Right renal pelvis (tissue), 4 donors: ENCODE data around the gene YY1AP1. TPM values are rescaled to one million over a fixed set of nuclear protein-coding genes. Genes with fewer than 3 reads are reported as not detected.
"Not testable (repeated sequence)": the region's sequence is repeated elsewhere in the genome, so short reads cannot be mapped to it uniquely, and the experiment has no call there.

ENCODE experiments used
- DNase-seq, 4 donors: peaks; one replicate each; pipeline ENCODE4 v3.0.0-alpha.2; 2013; ENCODE audit warnings: low read depth in 4 of 4, low spot score in 3 of 4, missing footprints in 1 of 4
- polyA plus RNA-seq, 4 donors: library from polyadenylated mRNA; unstranded; fragments of 120-200 nt; gene quantifications; one replicate each; pipeline ENCODE4 v1.2.1, GENCODE V29; 2013; ENCODE audit not compliant: insufficient read length in 4 of 4

YY1AP1 gene, protein sequence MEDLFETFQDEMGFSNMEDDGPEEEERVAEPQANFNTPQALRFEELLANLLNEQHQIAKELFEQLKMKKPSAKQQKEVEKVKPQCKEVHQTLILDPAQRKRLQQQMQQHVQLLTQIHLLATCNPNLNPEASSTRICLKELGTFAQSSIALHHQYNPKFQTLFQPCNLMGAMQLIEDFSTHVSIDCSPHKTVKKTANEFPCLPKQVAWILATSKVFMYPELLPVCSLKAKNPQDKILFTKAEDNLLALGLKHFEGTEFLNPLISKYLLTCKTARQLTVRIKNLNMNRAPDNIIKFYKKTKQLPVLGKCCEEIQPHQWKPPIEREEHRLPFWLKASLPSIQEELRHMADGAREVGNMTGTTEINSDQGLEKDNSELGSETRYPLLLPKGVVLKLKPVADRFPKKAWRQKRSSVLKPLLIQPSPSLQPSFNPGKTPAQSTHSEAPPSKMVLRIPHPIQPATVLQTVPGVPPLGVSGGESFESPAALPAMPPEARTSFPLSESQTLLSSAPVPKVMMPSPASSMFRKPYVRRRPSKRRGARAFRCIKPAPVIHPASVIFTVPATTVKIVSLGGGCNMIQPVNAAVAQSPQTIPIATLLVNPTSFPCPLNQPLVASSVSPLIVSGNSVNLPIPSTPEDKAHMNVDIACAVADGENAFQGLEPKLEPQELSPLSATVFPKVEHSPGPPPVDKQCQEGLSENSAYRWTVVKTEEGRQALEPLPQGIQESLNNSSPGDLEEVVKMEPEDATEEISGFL
- 10 to 100 TPM; 66.1 to 85.3 (median 73.1) TPM for polyA plus RNA-seq

DNA sequence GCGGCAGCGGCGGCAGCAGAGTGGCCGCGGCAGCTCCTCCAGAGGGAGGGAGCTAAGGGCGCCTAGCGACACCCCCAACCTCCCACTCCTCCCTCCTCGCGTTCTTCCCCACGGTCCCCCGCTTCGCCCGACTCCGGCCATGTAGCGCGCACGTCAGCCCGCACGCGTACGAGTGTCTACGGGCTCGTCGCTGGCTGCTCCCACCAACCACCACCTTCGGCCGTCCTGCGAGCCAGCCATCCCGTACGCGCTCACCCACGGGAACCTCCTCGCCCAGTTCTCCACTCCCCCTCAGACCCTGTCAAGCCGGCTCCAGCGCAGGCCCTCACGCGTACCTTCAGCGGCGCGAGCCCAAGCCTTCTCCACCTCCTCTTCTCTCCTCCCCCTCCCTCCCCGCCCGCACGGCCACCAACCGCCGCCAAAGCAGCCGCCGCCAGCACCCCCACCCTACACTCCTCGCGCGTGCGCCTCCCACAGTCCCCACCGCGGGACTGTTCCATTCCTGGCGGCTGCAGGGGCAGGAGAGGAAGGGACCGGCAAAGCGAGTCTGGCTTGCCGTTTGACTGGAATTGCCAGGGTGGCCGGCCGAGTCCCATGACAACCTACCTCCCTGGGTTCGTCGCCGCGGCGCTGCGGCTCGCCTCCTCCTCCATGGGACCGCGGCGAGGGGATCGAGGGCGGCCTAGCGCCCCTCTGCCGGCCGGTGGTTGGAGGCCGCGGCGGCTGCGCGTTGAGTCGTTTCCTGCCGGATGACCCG, at the start of gene YY1AP1:
TSS of gene YY1AP1 (minus strand) at position 451 of the 757 bp plus-strand sequence. CDS start 8,338 bp downstream, outside the sequence.
- peak; percentile 85 to 93 (median 88) for DNase-seq

DNA sequence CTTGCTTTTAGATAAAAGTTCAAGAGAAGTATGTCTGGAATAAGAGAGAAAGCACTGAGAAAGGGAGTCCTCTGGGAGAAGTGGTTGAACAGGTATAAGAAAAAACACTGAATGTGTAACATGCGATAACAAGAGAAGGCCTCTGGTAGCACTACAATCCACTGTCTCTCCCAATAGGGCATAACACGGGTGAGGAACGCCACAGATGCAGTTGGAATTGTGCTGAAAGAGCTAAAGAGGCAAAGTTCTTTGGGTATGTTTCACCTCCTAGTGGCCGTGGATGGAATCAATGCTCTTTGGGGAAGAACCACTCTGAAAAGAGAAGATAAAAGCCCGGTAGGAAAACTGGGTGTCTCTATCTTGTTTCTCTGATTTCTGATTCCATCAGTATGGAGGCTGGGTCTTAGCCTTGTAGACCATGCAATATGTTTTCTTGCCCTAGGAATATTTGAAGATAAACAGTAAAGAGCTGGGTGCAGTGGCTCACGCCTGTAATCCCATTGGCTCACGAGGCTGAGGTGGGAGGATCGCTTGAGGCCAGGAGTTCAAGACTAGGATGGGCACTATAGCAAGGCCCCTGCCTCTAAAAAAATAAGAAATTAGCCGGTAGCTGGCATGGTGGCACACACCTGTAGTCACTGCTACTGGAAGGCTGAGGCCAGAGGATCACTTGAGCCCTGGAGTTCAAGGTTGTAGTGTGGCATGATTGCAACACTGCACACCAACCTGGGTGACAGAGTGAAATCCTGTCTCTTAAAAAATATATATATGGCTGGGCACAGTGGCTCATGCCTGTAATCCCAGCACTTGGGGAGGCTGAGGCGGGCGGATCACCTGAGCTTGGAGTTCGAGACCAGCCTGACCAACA, 40.7 kb upstream of the YY1AP1 start:
- DNase-seq, result peak in 3 of 4 donors; percentile 33 to 41 (median 35)

DNA sequence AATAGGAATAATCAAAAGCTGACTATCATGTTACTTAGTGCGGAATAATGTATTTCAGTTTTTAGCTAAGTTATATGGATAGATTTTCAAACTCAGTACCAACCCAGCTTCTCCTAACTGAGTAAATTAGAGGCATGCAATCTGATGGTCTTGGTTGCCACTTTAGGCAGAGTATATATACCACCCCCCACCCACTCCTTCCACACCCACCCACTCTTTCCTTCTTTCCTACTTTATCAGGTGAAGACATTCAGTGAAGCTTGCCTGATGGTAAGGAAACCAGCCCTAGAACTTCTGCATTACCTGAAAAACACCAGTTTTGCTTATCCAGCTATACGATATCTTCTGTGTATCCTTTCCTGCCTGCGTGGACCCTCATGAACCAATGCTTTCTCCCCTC, 36.6 kb upstream of the YY1AP1 start:
- no peak for DNase-seq

DNA sequence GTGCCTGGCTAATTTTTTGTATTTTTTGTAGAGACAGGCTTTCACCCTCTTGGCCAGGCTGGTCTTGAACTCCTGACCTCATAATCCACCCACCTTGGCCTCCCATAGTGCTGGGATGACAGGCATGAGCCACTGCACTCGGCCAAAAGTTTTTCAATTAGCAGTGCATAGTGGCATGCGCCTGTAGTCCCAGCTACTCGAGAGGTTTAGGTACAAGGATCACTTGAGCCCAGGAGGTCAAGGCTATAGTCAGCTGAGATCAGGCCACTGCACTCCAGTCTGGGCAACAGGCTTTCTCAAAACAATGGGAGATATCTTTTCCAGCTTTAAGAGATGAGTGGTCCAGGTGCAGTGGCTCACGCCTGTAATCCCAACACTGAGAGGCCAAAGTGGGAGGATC, 31.1 kb upstream of the YY1AP1 start:
- DNase-seq, result no peak

DNA sequence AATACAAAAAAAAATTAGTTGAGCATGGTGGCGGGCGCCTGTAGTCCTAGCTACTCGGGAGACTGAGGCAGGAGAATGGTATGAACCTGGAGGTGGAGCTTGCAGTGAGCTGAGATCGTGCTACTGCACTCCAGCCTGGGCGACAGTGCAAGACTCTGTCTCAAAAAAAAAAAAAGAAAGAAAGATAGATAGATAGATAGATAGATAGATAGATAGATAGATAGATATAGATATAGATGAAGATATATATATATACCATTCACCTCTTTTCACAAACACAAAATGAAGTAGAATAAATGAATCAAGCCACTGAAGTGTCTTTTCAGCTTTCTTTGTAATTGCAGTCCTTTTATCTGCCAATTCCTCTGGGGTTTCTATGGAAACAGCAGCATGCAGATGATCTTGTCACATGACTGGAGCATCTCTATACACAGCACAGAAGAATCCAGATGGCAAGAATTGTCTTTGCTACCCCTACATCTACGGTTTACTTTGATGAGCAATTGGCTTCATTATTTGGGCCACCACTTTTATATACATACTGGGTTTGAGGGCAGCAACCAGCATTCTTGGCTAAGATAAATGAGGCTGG, 30.0 kb upstream of the YY1AP1 start:
- not testable (repeated sequence) for DNase-seq

DNA sequence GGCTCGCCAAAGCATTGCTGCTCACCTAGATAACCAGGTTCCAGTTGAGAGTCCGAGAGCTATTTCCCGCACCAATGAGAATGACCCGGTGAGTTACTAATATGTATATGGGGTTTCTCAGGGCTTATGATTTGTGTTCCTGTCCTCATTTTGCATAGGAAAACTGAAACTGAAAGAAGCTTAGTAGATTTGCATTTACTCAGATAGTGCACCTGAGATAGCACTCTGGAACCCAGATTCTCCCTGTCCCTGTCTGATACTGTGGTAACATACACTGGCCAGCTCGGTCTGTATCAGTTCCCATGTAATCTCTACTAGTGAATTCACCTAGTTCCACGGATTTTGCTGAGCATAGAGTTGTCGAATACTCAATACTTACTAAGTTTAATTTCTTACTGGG, 28.5 kb upstream of the YY1AP1 start:
- no peak for DNase-seq

DNA sequence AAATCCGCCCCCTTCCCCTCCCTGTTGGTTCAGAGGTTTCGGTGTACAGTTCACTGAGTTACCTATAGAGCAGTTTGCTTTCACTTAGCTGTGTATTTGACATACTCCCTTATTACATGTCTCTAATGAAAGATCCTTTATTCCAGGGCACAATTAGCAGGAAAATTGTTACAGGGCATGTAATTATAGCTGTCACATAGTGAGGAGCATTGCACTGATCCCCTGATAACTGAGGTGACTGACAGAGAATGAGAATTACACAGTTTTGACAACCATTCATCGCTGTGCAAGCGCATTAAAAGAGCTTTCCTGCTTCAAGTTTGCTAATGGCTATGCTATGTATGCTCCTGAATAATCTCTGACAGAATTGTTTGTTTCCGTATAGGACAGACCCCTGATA, 27.2 kb upstream of the YY1AP1 start:
- no peak for DNase-seq

DNA sequence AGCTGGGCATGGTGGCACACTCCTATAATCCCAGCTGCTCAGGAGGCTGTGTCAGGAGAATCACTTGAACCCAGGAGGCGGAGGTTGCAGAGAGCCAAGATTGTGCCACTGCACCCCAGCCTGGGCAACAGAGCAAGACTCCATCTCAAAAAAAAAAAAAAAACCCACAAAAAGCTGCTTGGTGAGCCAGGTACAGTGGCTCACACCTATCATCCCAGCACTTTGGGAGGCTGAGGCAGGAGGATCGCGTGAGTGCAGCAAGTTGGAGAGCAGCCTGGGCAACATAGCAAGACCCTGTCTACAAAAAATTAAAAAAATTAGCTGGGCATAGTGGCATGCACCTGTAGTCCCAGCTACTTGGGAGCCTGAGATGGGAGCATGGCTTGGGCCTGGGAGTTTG, 26.5 kb upstream of the YY1AP1 start:
- DNase-seq, result not testable (repeated sequence)

DNA sequence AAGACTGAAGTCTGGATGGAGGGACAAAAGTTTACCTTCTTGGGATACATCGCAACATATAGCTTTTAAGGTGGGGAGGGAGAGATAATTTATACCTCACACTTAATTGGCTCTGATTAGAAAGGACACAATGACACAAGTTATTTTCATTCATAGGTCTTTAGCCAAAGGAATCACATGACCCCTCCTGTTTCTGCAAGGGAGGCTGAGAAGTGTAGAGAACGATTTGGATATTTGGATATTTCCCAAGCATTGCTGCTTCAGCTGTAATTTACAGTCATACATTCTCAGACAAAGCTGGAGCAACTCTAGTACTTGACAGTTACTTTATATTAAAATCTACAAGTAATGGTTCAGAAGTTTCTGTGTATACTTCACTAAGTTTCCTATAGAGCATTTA, 24.5 kb upstream of the YY1AP1 start:
- no peak for DNase-seq

DNA sequence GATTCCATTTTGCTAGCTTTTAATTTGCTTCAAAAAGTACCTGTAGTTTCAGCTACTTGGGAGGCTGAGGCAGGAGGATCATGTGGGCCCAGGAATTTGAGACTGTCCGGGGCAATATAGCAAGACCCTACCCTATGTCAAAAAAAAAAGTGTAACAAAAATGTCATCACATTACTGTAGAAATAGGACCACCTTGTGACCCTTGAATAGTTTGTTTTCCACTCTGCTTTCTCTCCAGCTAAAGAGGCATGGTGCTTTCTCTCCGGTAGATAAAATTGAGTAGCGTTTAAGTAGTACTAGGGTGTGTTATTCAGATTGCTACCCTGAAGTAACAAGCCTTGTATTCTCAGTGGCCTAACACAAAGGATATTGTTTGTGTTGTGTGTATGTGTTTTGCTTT, 24.1 kb upstream of the YY1AP1 start:
- DNase-seq, result not testable (repeated sequence)

DNA sequence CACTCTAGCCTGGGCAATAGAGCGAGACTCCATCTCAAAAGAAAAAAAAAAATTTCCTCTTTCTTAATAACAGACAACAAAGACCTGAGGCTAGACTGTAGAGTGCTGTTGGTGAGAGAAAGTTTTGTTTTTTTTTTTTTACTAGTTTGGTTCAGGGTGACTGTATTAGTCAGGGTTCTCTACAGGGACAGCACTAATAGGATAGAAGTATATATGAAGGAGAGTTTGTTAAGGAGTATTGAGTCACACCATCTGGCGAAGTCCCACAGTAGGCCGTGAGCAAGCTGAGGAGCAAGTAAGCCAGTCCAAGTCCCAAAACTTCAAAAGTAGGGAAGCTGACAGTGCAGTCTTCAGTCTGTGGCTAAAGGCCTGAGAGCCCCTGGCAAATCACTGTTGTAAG, 22.9 kb upstream of the YY1AP1 start:
- DNase-seq, result not testable (repeated sequence)

DNA sequence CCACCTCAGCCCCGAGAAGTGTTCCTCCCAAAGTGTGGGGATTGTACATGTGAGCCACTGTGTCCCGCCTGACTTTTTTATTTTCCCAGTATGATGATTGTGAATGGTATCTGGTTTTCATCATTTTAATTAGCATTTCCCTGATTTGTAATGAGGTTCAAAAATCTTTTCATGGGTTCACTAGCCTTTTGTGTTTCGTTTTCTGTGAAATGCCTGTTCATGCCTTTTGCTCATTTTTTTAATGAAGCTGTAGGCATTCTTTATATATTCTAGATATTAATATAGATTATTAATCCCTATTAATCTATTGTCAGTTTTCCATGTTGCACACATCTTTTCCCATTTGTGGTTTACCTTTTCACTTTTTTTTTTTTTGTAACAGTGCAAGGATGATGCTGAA, 20.8 kb upstream of the YY1AP1 start:
- no peak for DNase-seq

DNA sequence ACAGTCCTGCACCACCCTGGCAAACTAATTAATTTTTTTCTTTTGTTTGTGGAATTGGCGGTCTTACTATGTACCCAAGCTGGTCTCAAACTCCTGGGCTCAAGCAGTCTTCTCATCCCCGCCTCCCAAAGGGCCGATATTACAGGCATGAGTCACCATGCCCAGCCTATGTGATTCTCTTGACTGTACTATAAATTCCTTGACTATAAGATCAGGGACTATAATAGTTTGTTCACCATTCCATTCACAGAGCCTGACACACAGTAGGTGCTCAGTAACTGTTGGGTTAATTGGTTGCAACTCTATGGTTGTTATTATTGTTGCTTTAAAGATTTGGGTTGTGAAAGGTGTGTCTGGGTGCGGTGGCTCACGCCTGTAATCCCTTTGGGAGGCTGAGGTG, 17.6 kb upstream of the YY1AP1 start:
- no peak for DNase-seq

DNA sequence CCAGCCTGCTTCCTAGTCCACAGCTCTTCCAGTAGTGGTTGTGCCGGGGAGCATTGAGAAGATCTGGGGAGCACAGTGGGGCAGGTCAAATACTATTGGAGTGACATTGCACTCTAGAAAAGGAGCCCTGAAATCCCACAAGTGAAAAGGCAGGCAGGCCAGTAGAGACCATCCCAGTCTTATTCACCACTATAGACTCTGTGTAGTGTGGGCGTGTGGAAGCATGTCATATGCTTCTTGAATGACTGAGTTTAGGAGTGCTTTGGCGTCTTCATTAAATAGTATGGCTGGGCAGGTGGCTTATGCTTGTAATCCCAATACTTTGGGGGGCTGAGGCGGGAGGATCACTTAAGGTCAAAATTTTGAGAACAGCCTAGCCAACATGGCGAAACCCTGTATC, 15.8 kb upstream of the YY1AP1 start:
- not testable (repeated sequence) for DNase-seq

DNA sequence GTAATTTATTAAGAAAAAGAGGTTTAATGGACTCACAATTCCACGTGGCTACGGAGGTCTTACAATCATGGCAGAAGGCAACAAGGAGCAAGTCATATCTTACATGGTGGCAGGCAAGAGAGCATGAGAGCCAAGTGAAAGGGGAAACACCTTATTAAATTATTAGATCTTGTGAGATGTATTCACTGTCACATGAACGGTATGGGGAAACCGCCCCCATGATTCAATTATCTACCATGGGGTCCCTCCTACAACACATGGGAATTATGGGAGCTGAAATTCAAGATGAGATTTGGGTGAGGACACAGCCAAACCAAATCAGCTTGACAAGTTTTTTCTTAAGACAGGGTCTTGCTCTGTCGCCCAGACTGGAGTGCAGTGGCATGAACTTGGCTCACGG, 14.6 kb upstream of the YY1AP1 start:
- DNase-seq, result no peak

DNA sequence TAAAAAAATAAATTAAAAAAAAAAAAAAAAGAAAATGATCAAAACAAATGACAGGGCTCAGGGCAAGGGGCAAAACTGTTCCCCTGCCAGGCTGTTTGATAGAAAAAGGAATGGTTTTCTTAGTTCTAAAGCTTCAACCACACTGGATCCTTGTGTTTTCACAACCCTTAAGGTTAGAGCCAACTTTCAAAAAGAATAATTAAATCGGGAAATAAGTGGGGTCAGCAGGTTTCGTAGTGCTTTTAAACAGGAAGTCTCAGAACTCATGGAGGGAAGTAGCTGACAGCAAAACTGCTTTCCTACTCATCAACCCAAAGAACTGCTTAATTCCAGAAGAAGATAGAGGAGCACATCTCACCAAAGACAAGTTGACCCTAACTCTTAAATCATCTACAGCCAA, 13.1 kb upstream of the YY1AP1 start:
- not testable (repeated sequence) for DNase-seq

DNA sequence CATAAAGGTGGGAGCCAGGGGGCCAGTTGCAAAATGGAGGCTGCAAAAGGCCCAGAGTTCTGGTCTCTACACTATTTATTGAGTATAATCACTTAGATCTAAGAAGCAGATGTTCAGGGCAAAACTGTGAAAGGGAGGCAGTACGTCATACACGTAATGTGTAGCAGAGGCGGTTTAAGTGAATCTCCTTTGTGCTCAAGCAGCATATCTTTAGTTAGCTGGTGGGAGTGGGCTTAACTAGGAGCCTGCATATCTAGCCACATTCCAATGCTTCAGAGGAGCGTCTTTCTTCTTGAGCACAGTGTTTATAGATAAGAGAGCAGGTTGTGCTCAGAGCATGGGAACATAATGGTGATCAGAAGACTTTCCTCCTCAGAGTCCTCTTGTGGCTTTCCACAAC, 10.5 kb upstream of the YY1AP1 start:
- DNase-seq, result not testable (repeated sequence)

DNA sequence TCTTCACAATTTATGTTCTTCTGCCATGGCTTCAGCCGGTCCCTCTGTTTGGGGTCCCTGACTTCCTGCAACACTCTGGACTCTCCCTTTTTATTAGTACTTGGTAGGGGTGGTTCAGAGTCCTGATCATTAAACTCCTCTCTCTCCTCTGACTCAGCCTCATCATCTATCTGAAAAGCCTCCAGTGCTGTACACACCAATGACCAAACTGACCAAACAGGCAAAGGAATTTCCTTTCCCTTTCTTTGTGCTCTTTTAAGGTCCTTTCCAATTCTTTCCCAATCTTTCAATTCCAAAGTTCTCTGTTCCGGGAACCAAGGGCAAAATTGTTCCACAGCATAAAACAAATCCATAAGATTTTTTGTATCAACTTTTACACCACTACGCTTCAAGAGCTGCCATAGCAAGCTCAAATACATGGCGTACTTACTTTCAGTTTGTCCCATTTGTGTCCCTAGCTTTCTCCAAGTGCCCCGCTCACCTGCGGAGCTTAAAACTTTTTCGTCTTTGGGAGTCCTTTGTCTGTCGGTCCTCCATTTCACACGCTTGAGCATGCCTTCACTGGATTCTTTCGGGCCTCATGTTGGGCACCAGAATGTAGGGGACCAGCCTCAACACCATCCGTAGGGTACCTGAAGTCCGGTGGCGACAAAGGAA, 9.9 kb upstream of the YY1AP1 start:
- DNase-seq, result no peak

DNA sequence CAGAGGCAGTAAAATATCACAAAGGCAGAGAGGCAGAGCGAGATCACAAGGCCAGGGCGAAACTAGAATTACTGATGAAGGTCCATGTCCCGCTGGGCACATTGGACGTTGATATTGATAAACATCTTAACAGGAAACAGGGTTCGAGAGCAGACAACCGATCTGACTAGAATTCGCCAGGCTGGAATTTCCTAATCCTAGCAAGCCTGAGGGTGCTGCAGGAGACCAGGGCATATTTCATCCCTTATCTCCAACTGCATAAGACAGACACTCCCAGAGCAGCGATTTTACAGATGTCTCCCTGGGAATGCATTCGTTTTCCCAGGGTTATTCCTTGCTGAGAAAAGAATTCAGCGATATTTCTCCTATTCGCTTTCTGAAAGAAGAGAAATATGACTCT, 9.0 kb upstream of the YY1AP1 start:
- DNase-seq, result not testable (repeated sequence)
